Mesodermal cell (in vitro differentiated cells): Measurements from ENCODE around the gene ROBO1.
"Not testable (repeated sequence)": the region's sequence is repeated elsewhere in the genome, so short reads cannot be mapped to it uniquely, and the experiment has no call there.

Experiments
- H3K27ac ChIP-seq: 2 replicates; pipeline ENCODE4 v1.7.0; 2013; ENCODE audit warnings: mild to moderate bottlenecking, low read depth, low read length, moderate library complexity; ENCODE audit not compliant: severe bottlenecking
- H3K36me3 ChIP-seq: 2 replicates; pipeline ENCODE4 v1.7.1; 2013; ENCODE audit warnings: mild to moderate bottlenecking, low read length, moderate library complexity; ENCODE audit not compliant: control insufficient read depth, insufficient read depth
- H3K4me1 ChIP-seq: one replicate; pipeline ENCODE4 v1.7.1; 2013; ENCODE audit warnings: mild to moderate bottlenecking, low read length; ENCODE audit not compliant: insufficient read depth, control insufficient read depth, poor library complexity, severe bottlenecking
- H3K4me3 ChIP-seq: 2 replicates; pipeline ENCODE4 v1.7.0; 2013; ENCODE audit warnings: low read length, control low read depth, mild to moderate bottlenecking; ENCODE audit not compliant: insufficient read depth, poor library complexity, severe bottlenecking; ENCODE audit errors: extremely low read depth
- H3K9me3 ChIP-seq: 2 replicates; pipeline ENCODE4 v1.7.1; 2013; ENCODE audit warnings: mild to moderate bottlenecking, low read length, moderate library complexity; ENCODE audit not compliant: control insufficient read depth
- WGBS, 2 experiments: methylation state at CpG; one replicate each; pipeline ENCODE4 v1.1.5; 2013; ENCODE audit warnings: missing lambda C conversion rate in 2 of 2; ENCODE audit not compliant: insufficient coverage in 2 of 2; 5-methylcytosine and 5-hydroxymethylcytosine counted together

Gene ROBO1

DNA sequence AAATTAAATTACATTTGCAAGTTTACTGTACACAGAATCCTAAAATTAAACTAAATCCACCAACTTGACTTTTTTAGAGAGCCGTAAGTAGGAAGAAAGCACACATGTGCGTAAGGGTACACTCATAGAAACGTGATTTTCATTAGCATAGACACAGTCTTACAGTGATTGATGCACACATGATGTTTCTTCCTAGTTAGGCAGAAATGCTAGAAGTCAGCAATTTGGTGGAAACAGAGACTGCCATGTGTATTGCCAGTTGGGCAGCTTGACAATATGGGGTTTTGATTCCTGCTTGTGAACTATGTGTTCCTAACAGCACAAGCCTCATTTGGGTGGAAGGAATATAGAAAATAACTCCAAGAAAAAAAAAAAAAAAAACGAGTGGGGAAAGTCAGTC, 878.5 kb downstream of the ROBO1 start:
- no peaks in the 10 kb centered on the region for H3K36me3 ChIP-seq
- 90 to 100% methylated on average over 2 to 3 of the region's 4 CpGs for WGBS, 2 experiments
- H3K4me3 ChIP-seq, result no peak overlapping the region
- no peak overlapping the region for H3K27ac ChIP-seq
- H3K4me1 ChIP-seq, result peaks cover 6% of the 10 kb centered on the region
- no peaks in the 10 kb centered on the region for H3K9me3 ChIP-seq

DNA sequence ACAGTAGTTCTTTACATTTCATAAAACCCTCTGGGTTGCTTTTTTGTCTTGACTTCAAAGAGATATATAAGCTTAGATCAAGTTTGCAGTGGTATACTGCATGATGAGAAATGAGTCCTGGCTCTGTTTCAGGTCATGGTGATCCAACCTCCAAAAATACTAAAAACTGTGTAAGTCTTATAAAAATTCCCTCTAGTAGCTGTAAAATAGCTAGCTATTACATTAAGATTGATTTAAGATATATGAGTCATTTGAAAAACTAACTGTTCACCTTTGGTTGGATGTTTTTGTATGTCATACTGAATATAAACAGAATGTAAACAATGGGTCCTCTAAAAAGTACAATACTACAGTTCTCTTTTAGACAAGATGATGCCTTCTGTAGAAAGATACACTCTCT, 879.2 kb downstream of the ROBO1 start:
- Histone ChIP-seq H3K4me1 (peaks cover 6% of the 10 kb centered on the region), H3K27ac (no peak overlapping the region), H3K9me3 (no peaks in the 10 kb centered on the region), H3K4me3 (no peak overlapping the region), H3K36me3 (no peaks in the 10 kb centered on the region)

DNA sequence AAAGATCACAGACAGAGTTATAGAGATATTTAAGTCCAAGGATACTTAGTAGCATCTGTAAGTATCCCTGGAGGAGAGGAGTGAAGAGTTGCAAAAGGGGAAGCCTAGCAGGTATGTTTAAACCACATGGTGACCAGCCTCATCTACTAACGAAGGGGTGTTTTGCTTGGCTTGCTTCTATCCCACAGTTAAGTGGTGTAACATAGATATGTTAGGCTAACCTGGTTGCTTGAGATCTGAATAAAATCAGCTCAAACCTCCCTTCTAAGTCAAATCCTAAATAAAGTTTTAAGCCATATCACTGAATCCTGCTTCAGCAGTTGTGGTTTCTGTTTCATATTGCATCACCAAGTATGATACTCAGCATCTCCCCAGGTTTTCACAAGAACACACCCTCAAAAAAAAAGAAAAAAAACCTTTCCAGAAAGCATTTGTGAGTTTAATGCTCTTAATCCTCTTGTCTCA, 880.2 kb downstream of the ROBO1 start:
- H3K36me3 ChIP-seq, result no peaks in the 10 kb centered on the region
- peaks cover 6% of the 10 kb centered on the region for H3K4me1 ChIP-seq
- no peak overlapping the region for H3K4me3 ChIP-seq
- WGBS, 2 experiments, result no CpG with 5 or more reads among the region's 1 CpG
- no peak overlapping the region for H3K27ac ChIP-seq
- H3K9me3 ChIP-seq, result no peaks in the 10 kb centered on the region

DNA sequence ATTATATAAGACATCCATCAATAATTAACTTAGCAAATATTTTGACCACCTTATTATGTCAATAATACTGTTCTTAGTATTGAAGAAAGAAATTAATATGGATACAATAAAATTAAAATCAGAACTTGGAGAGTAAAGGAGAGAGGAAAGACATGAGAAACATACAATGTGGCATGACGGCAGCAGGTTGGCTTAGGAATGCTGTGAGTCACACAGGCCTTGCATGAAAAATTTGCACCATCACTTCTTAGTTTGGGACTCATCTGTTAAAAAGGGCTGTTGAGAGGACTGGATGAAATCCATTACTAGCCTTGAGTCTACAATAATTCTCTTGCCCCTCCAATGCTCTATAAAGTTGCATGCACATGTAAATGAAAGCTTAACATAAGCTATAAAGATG, 880.8 kb downstream of the ROBO1 start:
- Histone ChIP-seq H3K27ac (no peak overlapping the region), H3K9me3 (no peaks in the 10 kb centered on the region), H3K36me3 (no peaks in the 10 kb centered on the region), H3K4me1 (peaks cover 6% of the 10 kb centered on the region), H3K4me3 (no peak overlapping the region)
- 86 to 88% methylated on average over 1 of the region's 1 CpG for WGBS, 2 experiments

DNA sequence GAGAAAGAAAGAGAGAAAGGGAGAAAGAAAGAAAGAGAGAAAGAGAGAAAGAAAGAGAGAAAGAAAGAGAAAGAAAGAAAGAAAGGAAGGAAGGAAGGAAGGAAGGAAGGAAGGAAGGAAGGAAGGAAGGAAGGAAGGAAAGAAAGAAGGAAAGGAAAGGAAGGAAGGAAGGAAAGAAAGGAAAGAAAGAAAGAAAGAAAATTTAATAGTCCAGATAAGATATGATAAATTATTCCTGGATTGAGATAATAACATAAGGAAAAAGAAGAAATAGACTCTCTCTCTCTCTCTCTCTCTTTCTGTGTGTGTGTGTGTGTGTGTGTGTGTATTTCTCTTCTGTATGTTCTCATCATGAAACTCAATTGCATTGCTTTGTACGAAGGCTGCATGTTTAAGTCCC, 883.2 kb downstream of the ROBO1 start:
- H3K27ac ChIP-seq, H3K4me3 ChIP-seq, H3K4me1 ChIP-seq, H3K9me3 ChIP-seq, H3K36me3 ChIP-seq: not testable (repeated sequence)
- no CpG with 5 or more reads among the region's 1 CpG for WGBS, 2 experiments

DNA sequence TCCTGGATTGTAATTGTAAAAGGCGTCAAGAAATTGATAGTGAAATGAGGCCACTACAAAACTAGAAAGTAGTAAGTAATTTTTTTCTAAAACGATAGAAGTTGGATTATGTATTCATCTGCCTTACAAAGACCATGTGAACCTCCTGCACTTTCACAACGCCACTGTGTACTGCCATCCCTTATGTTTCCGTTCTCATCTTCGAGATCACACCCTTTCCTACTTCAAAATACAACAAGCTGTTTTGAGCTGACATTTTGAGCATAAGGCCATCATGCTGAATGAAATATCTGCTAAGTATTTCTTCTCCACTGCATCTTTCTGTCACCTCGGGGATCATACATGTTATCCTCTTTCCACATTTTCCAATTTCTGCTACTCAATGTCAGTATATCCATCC, 885.5 kb downstream of the ROBO1 start:
- peaks cover 3% of the 10 kb centered on the region for H3K4me1 ChIP-seq
- H3K27ac ChIP-seq, result no peak overlapping the region
- WGBS, 2 experiments, result 94 to 96% methylated on average over 4 to 5 of the region's 6 CpGs
- H3K4me3 ChIP-seq, result no peak overlapping the region
- no peaks in the 10 kb centered on the region for H3K9me3 ChIP-seq
- H3K36me3 ChIP-seq, result no peaks in the 10 kb centered on the region

DNA sequence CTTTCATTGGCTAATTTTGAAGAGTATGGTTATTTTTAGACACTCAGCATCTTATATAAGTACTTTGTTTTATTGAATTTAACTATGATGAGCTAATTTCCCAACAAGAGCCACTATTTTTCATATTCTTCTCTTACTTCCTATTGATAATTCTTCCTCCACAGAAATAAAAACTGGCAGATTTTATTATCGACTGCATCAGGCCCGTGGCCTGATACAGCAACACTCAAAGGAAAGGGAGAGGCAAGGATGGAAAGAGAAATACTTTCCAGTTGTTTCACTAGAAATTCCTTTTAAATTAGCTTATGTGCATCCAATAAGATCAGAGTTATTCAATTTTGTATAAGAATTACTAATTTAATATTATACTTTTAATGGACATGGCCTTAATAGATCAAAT, 886.3 kb downstream of the ROBO1 start:
- no CpG with 5 or more reads among the region's 2 CpGs for WGBS, 2 experiments
- Histone ChIP-seq H3K4me1 (peaks cover 3% of the 10 kb centered on the region), H3K9me3 (no peaks in the 10 kb centered on the region), H3K4me3 (no peak overlapping the region), H3K27ac (peak overlapping the region; percentile 62), H3K36me3 (no peaks in the 10 kb centered on the region)

DNA sequence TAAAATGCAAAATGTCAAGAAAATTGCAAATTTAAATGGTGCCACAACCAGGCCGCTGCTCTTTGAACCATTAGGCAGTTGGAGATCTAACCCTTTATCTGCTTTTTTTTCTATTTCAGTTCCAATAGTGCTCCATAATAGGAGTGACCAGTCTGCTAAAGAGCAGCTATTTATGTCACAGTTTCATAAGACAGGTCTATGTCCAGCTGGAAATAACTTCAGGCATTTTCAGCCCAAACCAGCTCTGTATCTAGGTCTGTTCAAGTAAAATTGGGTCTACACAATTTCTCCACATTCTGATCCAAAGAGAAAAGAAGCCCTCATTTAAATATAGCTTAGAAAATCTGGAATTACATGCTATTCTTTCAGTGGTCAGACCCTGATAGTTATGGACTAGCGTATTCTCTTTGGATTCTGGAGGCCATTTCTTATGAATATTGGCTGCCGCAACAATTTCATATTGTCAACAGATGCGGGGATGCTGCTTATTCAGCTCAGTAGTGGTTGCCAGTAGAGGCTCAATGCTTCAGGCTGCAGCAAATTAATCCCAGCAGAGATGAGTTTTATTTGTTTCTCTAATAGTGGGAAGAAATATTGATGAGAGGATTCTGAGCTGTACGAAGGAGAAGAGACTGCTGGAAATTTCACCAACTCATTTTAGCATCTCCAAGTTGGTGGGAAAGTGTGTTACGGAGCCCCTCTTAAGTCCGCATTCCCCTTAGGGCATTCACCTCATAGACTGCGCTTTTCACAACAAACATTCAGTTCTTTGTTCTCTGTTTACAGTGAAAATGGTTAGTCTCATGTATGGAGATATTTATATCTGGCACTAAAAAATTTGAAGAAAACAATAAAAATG, 887.0 kb downstream of the ROBO1 start:
- no peaks in the 10 kb centered on the region for H3K9me3 ChIP-seq
- no peak overlapping the region for H3K4me3 ChIP-seq
- H3K4me1 ChIP-seq, result peaks cover 3% of the 10 kb centered on the region
- peak overlapping the region; percentile 62 for H3K27ac ChIP-seq
- 88 to 92% methylated on average over 4 to 5 of the region's 8 CpGs for WGBS, 2 experiments
- H3K36me3 ChIP-seq, result no peaks in the 10 kb centered on the region

DNA sequence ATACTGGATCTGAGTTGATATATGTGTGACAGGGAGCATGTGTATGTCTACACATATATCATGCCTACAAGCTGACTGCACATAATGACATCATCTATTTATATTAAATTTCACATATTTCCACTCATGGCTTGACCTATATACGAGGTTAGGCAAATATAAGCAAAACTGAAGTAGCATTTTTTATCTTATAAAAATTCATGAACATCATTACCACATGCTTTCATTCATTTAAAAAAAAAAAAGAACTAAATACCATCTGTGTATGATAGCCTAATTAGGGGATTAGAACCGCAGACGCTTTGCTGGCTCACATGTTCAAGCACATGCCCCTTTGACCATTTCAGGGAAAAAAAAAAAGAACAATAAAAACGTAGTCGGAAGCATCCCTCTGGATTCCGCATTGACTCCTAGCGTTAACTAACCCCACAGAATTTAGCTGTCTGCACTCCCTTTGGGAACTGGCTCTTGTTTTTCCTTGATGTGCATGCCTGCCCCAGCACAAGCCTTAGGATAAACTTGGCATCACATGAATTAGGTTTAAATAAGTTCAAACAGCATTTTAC, 888.4 kb downstream of the ROBO1 start:
- no peaks in the 10 kb centered on the region for H3K36me3 ChIP-seq
- no peak overlapping the region for H3K27ac ChIP-seq
- H3K4me1 ChIP-seq, result peaks cover 3% of the 10 kb centered on the region
- 75 to 88% methylated on average over 4 of the region's 7 CpGs for WGBS, 2 experiments
- H3K4me3 ChIP-seq, result no peak overlapping the region
- no peaks in the 10 kb centered on the region for H3K9me3 ChIP-seq

DNA sequence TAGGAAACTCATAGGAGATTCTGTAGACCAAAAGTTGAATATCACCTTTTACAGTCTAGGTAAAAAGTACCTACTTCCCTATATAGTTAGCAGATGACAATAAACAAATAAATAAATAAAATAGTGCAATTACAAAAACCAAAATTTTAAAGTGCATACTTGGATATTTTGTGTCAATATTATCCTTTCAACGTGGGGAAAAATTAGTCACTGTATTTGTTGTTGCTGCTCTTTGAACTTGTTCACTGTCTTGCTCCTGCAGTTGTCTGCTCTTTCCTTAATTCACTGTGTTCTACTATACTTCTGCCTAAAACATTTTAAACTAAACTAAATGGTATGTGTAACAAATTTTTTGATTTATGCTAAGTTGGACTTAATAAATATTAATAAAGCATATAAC, 889.0 kb downstream of the ROBO1 start:
- H3K4me3 ChIP-seq, result no peak overlapping the region
- 86% methylated on average over 1 of the region's 1 CpG; no CpG with 5 or more reads in 1 of the 2 experiments for WGBS, 2 experiments
- peaks cover 3% of the 10 kb centered on the region for H3K4me1 ChIP-seq
- H3K27ac ChIP-seq, result no peak overlapping the region
- H3K9me3 ChIP-seq, result no peaks in the 10 kb centered on the region
- no peaks in the 10 kb centered on the region for H3K36me3 ChIP-seq

DNA sequence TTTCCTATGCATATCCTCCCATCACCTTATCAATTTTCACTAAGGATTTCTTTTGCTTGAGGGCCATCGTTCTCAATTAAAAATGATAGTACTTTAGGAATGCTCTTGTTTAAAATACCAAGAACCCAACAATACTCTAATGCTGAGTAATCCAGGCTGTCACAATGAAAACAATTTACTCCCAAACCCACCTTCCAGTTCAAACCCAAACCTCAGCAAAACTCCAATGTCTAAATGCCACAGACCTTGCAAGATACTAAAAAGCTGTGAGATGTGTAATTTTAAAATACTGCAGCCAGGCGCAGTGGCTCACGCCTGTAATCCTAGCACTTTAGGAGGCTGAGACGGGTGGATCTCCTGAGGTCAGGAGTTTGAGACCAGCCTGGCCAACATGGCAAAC, 889.8 kb downstream of the ROBO1 start:
- H3K4me1 ChIP-seq, result peaks cover 7% of the 10 kb centered on the region
- 84 to 94% methylated on average over 3 to 4 of the region's 4 CpGs for WGBS, 2 experiments
- no peak overlapping the region for H3K27ac ChIP-seq

More for the DNA sequence above, 889.8 kb downstream of the ROBO1 start:
- H3K9me3 ChIP-seq, result no peaks in the 10 kb centered on the region
- H3K4me3 ChIP-seq, result no peak overlapping the region
- H3K36me3 ChIP-seq, result no peaks in the 10 kb centered on the region
